Adrenal gland (tissue), 5 donors: ENCODE data around the gene PRSS2.

Experiments
- CTCF ChIP-seq, 6 experiments: fragments of 450-650 bp in 4 of 6; fragments of 200-600 bp in 2 of 6; sonication (generic) in 1 of 6; IDR thresholded peaks; 1 replicate in 5 of 6; 2 replicates in 1 of 6; pipeline versions ENCODE4 v1.5.1 to v1.8.0; 2016 to 2021; ENCODE audit warnings: antibody characterized with exemption in 6 of 6, mild to moderate bottlenecking in 2 of 6, moderate library complexity in 1 of 6
- POLR2A ChIP-seq, 2 donors: fragments of 450-650 bp; IDR thresholded peaks; one replicate each; pipeline ENCODE4 v1.6.1; 2017; ENCODE audit warnings: antibody characterized with exemption in 2 of 2, mild to moderate bottlenecking in 2 of 2, moderate library complexity in 1 of 2
- donor health status: DM: no; HTN: no; CAD: no.

- TF ChIP-seq CTCF (IDR thresholded peaks at IDR 0.05) (no peak), POLR2A (IDR thresholded peaks at IDR 0.05) (no peak)
Observed at GRCh38 chr7:142739923-142740492, 30.8 kb upstream of the PRSS2 start.
